GM12878 (cell line): ENCODE results near the gene POC5. TPM values are rescaled to one million over a fixed set of nuclear protein-coding genes. Genes with fewer than 3 reads are reported as not detected.

ENCODE experiments used
- ATAC-seq: fragments of 200-7000 bp; cut with Tn5 transposase; 3 replicates; pipeline ENCODE4 v1.9.1; 2020; ENCODE audit warnings: mild to moderate bottlenecking, moderate library complexity
- BruUV-seq: library from RNA; stranded (reverse); fragments of 400-500 nt; replicated peaks from 2 replicates; lab custom pipeline; 2021; lab: Mats Ljungman, UMichigan
- CTCF ChIA-PET: fragments of 300-600 bp; sonication (Branson Sonifier 250); formaldehyde crosslinking; extraction: SDS; loops from one replicate; lab custom pipeline; 2021; ENCODE audit warnings: inconsistent platforms; lab: Yijun Ruan, JAX
- POLR2A ChIA-PET: fragments of 350-600 bp; formaldehyde crosslinking; extraction: SDS; loops from one replicate; lab custom pipeline; 2021; ENCODE audit warnings: inconsistent platforms; lab: Charles Lee
- RAD21 ChIA-PET: fragments of 300-600 bp; sonication (Branson Sonifier 250); formaldehyde crosslinking; loops from one replicate; lab custom pipeline; 2023; ENCODE audit warnings: antibody characterized with exemption; ENCODE audit not compliant: unreplicated experiment; lab: Charles Lee
- SMC1A ChIA-PET: fragments of 300-600 bp; sonication (Branson Sonifier 250); formaldehyde crosslinking; loops from one replicate; lab custom pipeline; 2023; ENCODE audit not compliant: unreplicated experiment, uncharacterized antibody; lab: Charles Lee
- DNase-seq: peaks from one replicate; pipeline ENCODE4 v3.0.0-alpha.2; 2011; ENCODE audit warnings: low read depth, low spot score
- FAIRE-seq: peaks from 3 replicates; lab custom pipeline; 2011; peaks lifted over from hg19 to GRCh38; lab: Jason Lieb, UNC
- H2AFZ ChIP-seq: 2 replicates; pipeline ENCODE4 v1.6.0; 2011; ENCODE audit warnings: low read depth, low read length, control low read depth; ENCODE audit not compliant: control insufficient read depth
- H3K27ac ChIP-seq: 2 replicates; pipeline ENCODE4 v1.5.1; 2011; ENCODE audit warnings: control low read depth; ENCODE audit not compliant: control insufficient read depth, insufficient read depth
- H3K27me3 ChIP-seq, 2 experiments: replicated peaks in 1 of 2; 2 replicates each; pipeline versions ENCODE4 v1.6.0 to v1.6.1; 2011; ENCODE audit warnings: low read length in 1 of 2; ENCODE audit not compliant: control insufficient read depth in 2 of 2, insufficient read depth in 2 of 2
- H3K36me3 ChIP-seq, 2 experiments: 2 replicates each; pipeline ENCODE4 v1.5.1; 2011; ENCODE audit warnings: low read length in 1 of 2; ENCODE audit not compliant: control insufficient read depth in 2 of 2, insufficient read depth in 2 of 2
- H3K4me1 ChIP-seq: 2 replicates; pipeline ENCODE4 v1.6.1; 2011; ENCODE audit warnings: mild to moderate bottlenecking, low read length, moderate library complexity, mixed read lengths; ENCODE audit not compliant: control insufficient read depth, insufficient read depth
- H3K4me2 ChIP-seq: 2 replicates; pipeline ENCODE4 v1.6.0; 2011; ENCODE audit warnings: control low read depth; ENCODE audit not compliant: control insufficient read depth, insufficient read depth
- H3K4me3 ChIP-seq: fragments of 200-600 bp; sonication (generic); 2 replicates; pipeline ENCODE4 v1.5.1; 2016
- H3K79me2 ChIP-seq: 2 replicates; pipeline ENCODE4 v1.6.0; 2011; ENCODE audit warnings: low read length; ENCODE audit not compliant: control insufficient read depth, insufficient read depth
- H3K9ac ChIP-seq: 2 replicates; pipeline ENCODE4 v1.8.0; 2011; ENCODE audit warnings: low read length, control low read depth, mixed read lengths; ENCODE audit not compliant: control insufficient read depth, insufficient read depth
- H3K9me3 ChIP-seq: replicated peaks from 3 replicates; pipeline ENCODE4 v1.5.1; 2011; ENCODE audit warnings: mild to moderate bottlenecking, low read length; ENCODE audit not compliant: control insufficient read depth, insufficient read depth
- H4K20me1 ChIP-seq: 2 replicates; pipeline ENCODE4 v1.6.0; 2011; ENCODE audit not compliant: control insufficient read depth, insufficient read depth
- ETV6 ChIP-seq, 2 experiments: fragments of 450-650 bp in 1 of 2; IDR thresholded peaks in 1 of 2; conservative IDR thresholded peaks in 1 of 2; 2 replicates each; pipeline ENCODE4 v1.6.1; 2014; ENCODE audit warnings: antibody characterized with exemption in 1 of 2, borderline replicate concordance in 1 of 2, low read depth in 1 of 2, mild to moderate bottlenecking in 1 of 2, moderate library complexity in 1 of 2
- GATAD2B ChIP-seq: fragments of 450-650 bp; conservative IDR thresholded peaks from 2 replicates; pipeline ENCODE4 v1.6.1; 2017; ENCODE audit warnings: low read depth, mild to moderate bottlenecking, moderate library complexity
- IKZF1 ChIP-seq: fragments of 450-650 bp; conservative IDR thresholded peaks from 2 replicates; pipeline ENCODE4 v1.6.1; 2017; ENCODE audit warnings: antibody characterized with exemption, mild to moderate bottlenecking
- KLF5 ChIP-seq: fragments of 450-650 bp; IDR thresholded peaks from 2 replicates; pipeline ENCODE4 v1.6.1; 2014; ENCODE audit warnings: mild to moderate bottlenecking; ENCODE audit not compliant: partially characterized antibody
- NR2C2 ChIP-seq: IDR thresholded peaks from 2 replicates; pipeline ENCODE4 v1.6.1; 2011; ENCODE audit warnings: borderline replicate concordance, low read depth; ENCODE audit not compliant: control insufficient read depth, insufficient read length
- SIX5 ChIP-seq: IDR thresholded peaks from 2 replicates; pipeline ENCODE4 v1.6.1; 2011; ENCODE audit warnings: mild to moderate bottlenecking, low read depth, low read length, moderate library complexity; ENCODE audit not compliant: severe bottlenecking
- SKIL ChIP-seq: fragments of 450-650 bp; IDR thresholded peaks from 2 replicates; pipeline ENCODE4 v1.6.1; 2017; ENCODE audit warnings: mild to moderate bottlenecking, low read depth, inconsistent platforms; ENCODE audit not compliant: poor library complexity, severe bottlenecking
- SMAD1 ChIP-seq: fragments of 450-650 bp; IDR thresholded peaks from 2 replicates; pipeline ENCODE4 v1.6.1; 2018; ENCODE audit warnings: mild to moderate bottlenecking, low read depth; ENCODE audit not compliant: partially characterized antibody
- SMAD5 ChIP-seq: IDR thresholded peaks from 2 replicates; pipeline ENCODE4 v1.6.1; 2016; ENCODE audit warnings: antibody characterized with exemption, low read depth
- TARDBP ChIP-seq: IDR thresholded peaks from 2 replicates; pipeline ENCODE4 v1.6.1; 2016; ENCODE audit warnings: borderline replicate concordance
- TCF3 ChIP-seq: IDR thresholded peaks from 2 replicates; pipeline ENCODE4 v1.6.1; 2012; ENCODE audit warnings: low read depth, mild to moderate bottlenecking, low read length, borderline replicate concordance; ENCODE audit not compliant: insufficient read depth
- ZNF207 ChIP-seq: fragments of 450-650 bp; IDR thresholded peaks from 2 replicates; pipeline ENCODE4 v1.6.1; 2014; ENCODE audit warnings: antibody characterized with exemption, mild to moderate bottlenecking, borderline replicate concordance
- WGBS: methylation state at CpG from one replicate; pipeline ENCODE4 v1.1.6; 2016; ENCODE audit warnings: low lambda C conversion rate; ENCODE audit not compliant: insufficient replicate concordance, insufficient coverage; ENCODE audit errors: missing lambda C conversion rate; 5-methylcytosine and 5-hydroxymethylcytosine counted together
- in situ Hi-C: fragments of 300-500 bp; cut with MboI; formaldehyde crosslinking; loops from 9 replicates; pipeline ENCODE4 v1.14.3; 2018; ENCODE audit warnings: mixed read lengths
- intact Hi-C: fragments of 100-400 bp; cut with micrococcal nuclease; formaldehyde crosslinking; loops from one replicate; pipeline ENCODE4 v1.14.2; 2022; ENCODE audit not compliant: unreplicated experiment
- polyA plus RNA-seq, 11 experiments: library from polyadenylated mRNA; depleted of rRNA in 4 of 11; unstranded in 6 of 11; stranded (reverse) in 5 of 11; fragments of >200 nt; fragmentation: Nextera tagmentation in 4 of 11; fragmentation: Illumina TruSeq in 1 of 11; extraction: Ambion mirVana in 4 of 11; extraction: Trizol in 1 of 11; gene quantifications; 1 replicate in 1 of 11; 2 replicates in 10 of 11; pipeline versions ENCODE4 v1.2.1 to v1.2.3, GENCODE V29; 2011 to 2016; ENCODE audit warnings: inconsistent platforms in 2 of 11, missing spikeins in 2 of 11, low read depth in 1 of 11
- total RNA-seq, 4 experiments: library from RNA; depleted of rRNA in 3 of 4; stranded (reverse); fragments of >200 nt in 3 of 4; fragmentation: Illumina TruSeq in 1 of 4; extraction: Trizol in 1 of 4; gene quantifications; 2 replicates each; pipeline versions ENCODE4 v1.2.1 to v1.2.3, GENCODE V29; 2013 to 2021
- TF ChIP-seq, protein P1 (sequence below): fragments of 450-650 bp; formaldehyde crosslinking; IDR thresholded peaks from 2 replicates; pipeline ENCODE4 v1.5.0; 2022; ENCODE audit warnings: mild to moderate bottlenecking, missing genetic modification characterization
- TF ChIP-seq, protein P2 (sequence below): fragments of 450-650 bp; IDR thresholded peaks from 2 replicates; pipeline ENCODE4 v1.6.1; 2016; ENCODE audit warnings: mild to moderate bottlenecking
- TF ChIP-seq, protein P3 (sequence below): fragments of 450-650 bp; IDR thresholded peaks from 2 replicates; pipeline ENCODE4 v1.6.1; 2016; ENCODE audit warnings: mild to moderate bottlenecking

Gene POC5
- total and polyA plus RNA-seq, 10 of the 15 experiments (the other 5 are each of a cell fraction or from before 2014, with no cell fraction given): 13.1 to 25.6 (median 21.8) TPM

DNA sequence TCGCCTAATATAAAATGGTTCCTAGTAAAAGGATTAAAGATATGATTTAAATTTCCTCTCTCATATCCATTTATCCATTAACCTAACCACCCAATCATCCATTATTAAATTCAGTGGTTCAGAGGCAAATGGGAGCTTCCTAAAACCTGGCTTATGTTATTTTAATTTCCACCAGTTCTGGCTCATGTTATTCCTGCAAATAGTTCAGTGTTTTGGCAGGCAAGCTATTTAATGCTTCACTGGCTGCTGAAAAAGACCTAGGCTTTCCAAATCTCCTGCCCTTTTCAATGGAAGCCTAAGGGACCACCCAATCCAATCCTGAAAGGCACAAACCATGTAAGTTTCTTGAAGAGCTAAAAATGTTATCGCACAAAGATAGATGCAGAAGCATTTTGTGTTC is 52.3 kb downstream of the POC5 start:
- no peak overlapping the region for H3K4me3 ChIP-seq
- FAIRE-seq (no peak), DNase-seq (no peak), ATAC-seq (no peak)
- H3K36me3 ChIP-seq: no peaks in the 10 kb centered on the region
- no peaks in the 10 kb centered on the region for H3K79me2 ChIP-seq
- H3K27ac ChIP-seq: no peak overlapping the region
- no peak overlapping the region for H3K4me2 ChIP-seq
- SMC1A ChIA-PET: interaction anchor here (0.7 to 1.5 kb wide), 9 partner anchors 15 to 299 kb away, joined by 3 read pairs; partner anchors contain the start of gene POC5
- POLR2A ChIA-PET: interaction anchor here (0.5 to 1.0 kb wide), 2 partner anchors 8 to 97 kb away, joined by 3 read pairs; no protein-coding TSS in a partner anchor
- no peak overlapping the region for H3K9ac ChIP-seq
- H2AFZ ChIP-seq: no peak overlapping the region
- 98% methylated on average over 2 of the region's 2 CpGs for WGBS
- RAD21 ChIA-PET: interaction anchor here (1.3 to 1.8 kb wide), 2 partner anchors 16 to 90 kb away, joined by 4 to 5 read pairs; no protein-coding TSS in a partner anchor
- H3K27me3 ChIP-seq: no peaks in the 10 kb centered on the region
- BruUV-seq: no TSS peak
- no peaks in the 10 kb centered on the region for H4K20me1 ChIP-seq
- TF ChIP-seq GATAD2B (no peak), SMAD1 (no peak), ETV6 (conservative IDR thresholded peaks at IDR 0.05 in 1 of 2, IDR thresholded peaks at IDR 0.05 in 1 of 2; ENCODE audit: borderline replicate concordance in 1 of 2, low read depth in 1 of 2) (no peak), NR2C2 (no peak), ZNF207 (no peak), SKIL (no peak), KLF5 (no peak), TARDBP (no peak), SIX5 (no peak), TCF3 (no peak), IKZF1 (no peak), SMAD5 (no peak)
- TF ChIP-seq, protein P1, sequence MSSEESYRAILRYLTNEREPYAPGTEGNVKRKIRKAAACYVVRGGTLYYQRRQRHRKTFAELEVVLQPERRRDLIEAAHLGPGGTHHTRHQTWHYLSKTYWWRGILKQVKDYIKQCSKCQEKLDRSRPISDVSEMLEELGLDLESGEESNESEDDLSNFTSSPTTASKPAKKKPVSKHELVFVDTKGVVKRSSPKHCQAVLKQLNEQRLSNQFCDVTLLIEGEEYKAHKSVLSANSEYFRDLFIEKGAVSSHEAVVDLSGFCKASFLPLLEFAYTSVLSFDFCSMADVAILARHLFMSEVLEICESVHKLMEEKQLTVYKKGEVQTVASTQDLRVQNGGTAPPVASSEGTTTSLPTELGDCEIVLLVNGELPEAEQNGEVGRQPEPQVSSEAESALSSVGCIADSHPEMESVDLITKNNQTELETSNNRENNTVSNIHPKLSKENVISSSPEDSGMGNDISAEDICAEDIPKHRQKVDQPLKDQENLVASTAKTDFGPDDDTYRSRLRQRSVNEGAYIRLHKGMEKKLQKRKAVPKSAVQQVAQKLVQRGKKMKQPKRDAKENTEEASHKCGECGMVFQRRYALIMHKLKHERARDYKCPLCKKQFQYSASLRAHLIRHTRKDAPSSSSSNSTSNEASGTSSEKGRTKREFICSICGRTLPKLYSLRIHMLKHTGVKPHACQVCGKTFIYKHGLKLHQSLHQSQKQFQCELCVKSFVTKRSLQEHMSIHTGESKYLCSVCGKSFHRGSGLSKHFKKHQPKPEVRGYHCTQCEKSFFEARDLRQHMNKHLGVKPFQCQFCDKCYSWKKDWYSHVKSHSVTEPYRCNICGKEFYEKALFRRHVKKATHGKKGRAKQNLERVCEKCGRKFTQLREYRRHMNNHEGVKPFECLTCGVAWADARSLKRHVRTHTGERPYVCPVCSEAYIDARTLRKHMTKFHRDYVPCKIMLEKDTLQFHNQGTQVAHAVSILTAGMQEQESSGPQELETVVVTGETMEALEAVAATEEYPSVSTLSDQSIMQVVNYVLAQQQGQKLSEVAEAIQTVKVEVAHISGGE (CRISPR knock-in tag): no peak
- TF ChIP-seq, protein P2, sequence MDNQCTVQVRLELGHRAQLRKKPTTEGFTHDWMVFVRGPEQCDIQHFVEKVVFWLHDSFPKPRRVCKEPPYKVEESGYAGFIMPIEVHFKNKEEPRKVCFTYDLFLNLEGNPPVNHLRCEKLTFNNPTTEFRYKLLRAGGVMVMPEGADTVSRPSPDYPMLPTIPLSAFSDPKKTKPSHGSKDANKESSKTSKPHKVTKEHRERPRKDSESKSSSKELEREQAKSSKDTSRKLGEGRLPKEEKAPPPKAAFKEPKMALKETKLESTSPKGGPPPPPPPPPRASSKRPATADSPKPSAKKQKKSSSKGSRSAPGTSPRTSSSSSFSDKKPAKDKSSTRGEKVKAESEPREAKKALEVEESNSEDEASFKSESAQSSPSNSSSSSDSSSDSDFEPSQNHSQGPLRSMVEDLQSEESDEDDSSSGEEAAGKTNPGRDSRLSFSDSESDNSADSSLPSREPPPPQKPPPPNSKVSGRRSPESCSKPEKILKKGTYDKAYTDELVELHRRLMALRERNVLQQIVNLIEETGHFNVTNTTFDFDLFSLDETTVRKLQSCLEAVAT: no peak
- TF ChIP-seq, protein P3, sequence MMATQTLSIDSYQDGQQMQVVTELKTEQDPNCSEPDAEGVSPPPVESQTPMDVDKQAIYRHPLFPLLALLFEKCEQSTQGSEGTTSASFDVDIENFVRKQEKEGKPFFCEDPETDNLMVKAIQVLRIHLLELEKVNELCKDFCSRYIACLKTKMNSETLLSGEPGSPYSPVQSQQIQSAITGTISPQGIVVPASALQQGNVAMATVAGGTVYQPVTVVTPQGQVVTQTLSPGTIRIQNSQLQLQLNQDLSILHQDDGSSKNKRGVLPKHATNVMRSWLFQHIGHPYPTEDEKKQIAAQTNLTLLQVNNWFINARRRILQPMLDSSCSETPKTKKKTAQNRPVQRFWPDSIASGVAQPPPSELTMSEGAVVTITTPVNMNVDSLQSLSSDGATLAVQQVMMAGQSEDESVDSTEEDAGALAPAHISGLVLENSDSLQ: no peak
- in situ Hi-C loops: loop anchor here (5.0 kb wide), 1 partner anchor 428 kb away; the partner anchor contains the start of gene ANKRD31
- no peaks in the 10 kb centered on the region for H3K9me3 ChIP-seq
- CTCF ChIA-PET: interaction anchor here (0.6 to 2.8 kb wide), 4 partner anchors 16 to 328 kb away, joined by 3 to 9 read pairs (median 4); partner anchors contain the start of gene HMGCR
- H3K4me1 ChIP-seq: peaks cover 17% of the 10 kb centered on the region
- intact Hi-C loops: loop anchor here (5.0 to 10.0 kb wide), 2 partner anchors 153 to 250 kb away; partner anchors contain the start of genes CERT1 and POLK
